GM12891 (cell line): ENCODE measurements around the gene VEGFD.

Experiments used
- PAX5 ChIP-seq: IDR thresholded peaks from 2 replicates; pipeline ENCODE4 v1.6.1; 2011; ENCODE audit warnings: low read length, moderate library complexity, mild to moderate bottlenecking; ENCODE audit not compliant: insufficient read depth, severe bottlenecking
- POLR2A ChIP-seq: IDR thresholded peaks from 2 replicates; pipeline ENCODE4 v1.6.1; 2011; ENCODE audit warnings: low read depth, low read length, control low read depth
- POLR2AphosphoS5 ChIP-seq: IDR thresholded peaks from 2 replicates; pipeline ENCODE4 v1.6.1; 2011; ENCODE audit warnings: low read depth, low read length, control low read depth
- SPI1 ChIP-seq: IDR thresholded peaks from 2 replicates; pipeline ENCODE4 v1.6.1; 2011; ENCODE audit warnings: low read depth, low read length, control low read depth
- TAF1 ChIP-seq: IDR thresholded peaks from 2 replicates; pipeline ENCODE4 v1.6.1; 2011; ENCODE audit warnings: low read depth, low read length, control low read depth

GRCh38 chrX:15319075-15319474, 65.1 kb downstream of the VEGFD start:
- TF ChIP-seq POLR2A (no peak), TAF1 (no peak), POLR2AphosphoS5 (no peak), PAX5 (no peak), SPI1 (no peak)
